Stimulated activated CD4-positive, alpha-beta T cell treated with anti-CD3 and anti-CD28 coated beads, Interleukin-1b, Interleukin-23, amount 100 ng/mL, for 48 hours (primary cell): ENCODE measurements around the gene TMEM252.

Experiments
- DNase-seq: peaks from one replicate; pipeline ENCODE4 v3.0.0-alpha.2; 2020

Gene TMEM252

DNA sequence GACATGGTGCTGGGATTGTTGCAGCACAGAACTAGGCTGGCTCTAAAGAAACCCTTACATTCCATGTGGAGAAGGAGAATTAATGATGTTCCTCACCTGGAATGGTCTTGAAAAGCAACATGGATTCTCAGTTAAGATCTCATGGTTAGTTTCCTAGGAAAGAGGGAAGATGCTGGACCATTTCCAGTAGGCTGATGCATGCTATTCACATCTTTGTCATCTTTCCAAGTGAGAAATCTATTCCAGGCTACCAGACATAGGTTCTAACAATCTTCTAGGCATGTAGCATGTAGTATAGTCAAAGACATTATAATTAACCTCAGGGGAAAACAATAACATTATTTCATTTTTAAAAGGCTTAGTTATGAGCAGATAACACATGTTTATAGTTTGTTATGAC, 44.3 kb downstream of the TMEM252 start:
- no peak for DNase-seq

GRCh38 chr9:68495247-68495646, 45.4 kb downstream of the TMEM252 start:
- no peak for DNase-seq

GRCh38 chr9:68493958-68494577, 46.6 kb downstream of the TMEM252 start:
- DNase-seq = no peak

DNA sequence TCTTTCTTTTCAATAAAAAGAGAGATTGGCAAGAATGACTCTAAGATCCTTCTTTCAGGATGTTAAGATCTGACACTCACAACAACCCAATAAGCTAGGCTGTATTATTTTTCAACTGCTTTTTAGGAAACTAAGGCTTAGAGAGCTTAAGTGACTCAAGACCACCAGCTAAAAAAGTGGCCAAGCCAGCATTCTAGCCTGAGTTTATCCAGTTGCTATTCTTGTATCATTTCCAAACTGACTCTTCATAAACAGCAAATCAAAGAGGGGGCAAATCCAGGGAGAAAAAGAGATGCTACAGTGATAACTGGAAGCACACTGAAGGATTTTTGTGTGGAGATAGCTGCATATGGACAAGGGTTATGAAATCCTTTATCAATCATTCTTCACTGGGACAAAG, 47.1 kb downstream of the TMEM252 start:
- DNase-seq = no peak

- DNase-seq = no peak
These were observed 47.9 kb downstream of the TMEM252 start for GRCh38 chr9:68492806-68493205.

GRCh38 chr9:68489646-68490045, 51.0 kb downstream of the TMEM252 start:
- DNase-seq = no peak

- DNase-seq = no peak
These were observed 52.6 kb downstream of the TMEM252 start for GRCh38 chr9:68488126-68488525.
